Measurements from ENCODE around the gene SIGLEC7.

GRCh38 chr19:51146751-51147150 is 4.7 kb downstream of the SIGLEC7 start:
- TF ChIP-seq CTCF (IDR thresholded peaks at IDR 0.05) (no peak), EP300 (IDR thresholded peaks at IDR 0.05) (no peak)
